GM21737 (cell line): ENCODE measurements around the gene NCK2.

Experiments
- ATAC-seq: cut with Tn5 transposase; IDR thresholded peaks from one replicate; pipeline ENCODE4 v1.9.1; 2021; ENCODE audit warnings: mild to moderate bottlenecking, moderate library complexity; ENCODE audit not compliant: unreplicated experiment

Gene NCK2

DNA sequence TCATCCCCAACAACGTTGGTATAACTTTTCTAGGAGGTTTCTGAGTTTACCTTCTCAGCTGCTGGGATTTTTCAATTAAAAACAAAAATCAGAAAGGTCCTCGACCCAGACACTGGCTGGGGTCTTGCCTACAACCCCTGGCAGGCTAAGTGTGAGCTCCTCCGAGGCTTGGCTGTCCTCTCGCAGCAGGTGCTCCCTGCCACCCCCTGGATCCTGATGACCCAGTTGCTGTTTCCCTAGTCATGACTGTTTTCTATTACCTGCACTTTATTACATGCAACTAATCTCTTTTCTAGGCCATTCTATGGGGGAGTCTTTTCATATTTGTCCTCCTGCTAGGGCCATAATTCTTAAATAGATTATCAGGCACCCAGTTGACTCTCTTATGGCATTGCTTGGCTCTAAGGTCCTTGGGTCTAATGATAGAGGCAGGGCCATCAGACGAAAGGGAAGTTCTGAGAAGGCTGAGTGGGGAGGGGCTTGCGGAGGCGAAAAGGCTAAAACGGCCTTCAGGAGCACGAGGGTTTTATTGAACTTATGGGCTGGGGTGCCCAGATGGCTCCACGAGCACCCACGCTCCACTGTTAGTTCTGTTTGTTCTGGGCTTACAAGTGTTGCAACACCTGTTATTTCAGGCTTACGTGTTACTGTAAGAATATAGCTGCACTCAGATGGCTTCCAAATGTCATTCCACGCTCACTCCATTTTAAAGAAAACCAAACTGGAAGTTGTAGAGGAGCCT lies 166.0 kb downstream of the NCK2 start:
- no peak for ATAC-seq

DNA sequence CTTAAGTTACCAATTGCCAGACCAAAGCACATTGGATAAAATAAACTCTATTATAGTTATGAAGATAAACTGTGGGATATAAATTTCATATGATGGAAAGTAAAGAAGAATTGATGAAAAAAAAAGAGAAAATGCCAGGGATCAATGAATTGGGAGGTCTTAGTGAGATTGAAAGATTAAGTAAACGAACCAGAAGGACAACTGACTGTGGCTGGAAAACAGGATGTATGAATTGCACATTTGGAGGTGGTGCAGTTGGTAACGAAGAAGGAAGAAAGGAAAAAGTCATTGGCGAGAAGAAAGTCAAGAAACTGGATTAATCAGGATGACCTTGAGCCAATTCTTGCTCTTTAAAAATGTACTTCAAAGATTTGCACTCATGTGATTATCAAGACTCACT lies 166.7 kb downstream of the NCK2 start:
- ATAC-seq = no peak

DNA sequence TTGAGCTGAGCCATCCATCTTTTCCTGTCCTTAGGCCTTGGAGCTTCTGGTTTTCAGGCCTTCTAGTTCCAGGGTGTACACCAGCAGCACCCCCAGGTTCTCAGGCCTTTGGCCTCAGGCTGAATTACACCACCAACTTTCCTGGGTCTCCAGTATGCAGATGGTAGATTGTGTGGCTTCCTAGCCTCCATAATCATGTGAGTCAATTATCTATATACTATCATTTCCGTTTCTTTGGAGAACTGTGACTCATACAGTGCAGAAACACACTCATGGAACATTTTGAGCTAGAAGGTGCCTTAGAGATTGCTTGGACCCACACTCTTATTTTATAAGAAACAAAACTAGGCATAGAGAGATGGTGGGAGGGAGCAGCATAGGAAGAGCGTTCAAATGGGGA lies 167.4 kb downstream of the NCK2 start:
- ATAC-seq = no peak

DNA sequence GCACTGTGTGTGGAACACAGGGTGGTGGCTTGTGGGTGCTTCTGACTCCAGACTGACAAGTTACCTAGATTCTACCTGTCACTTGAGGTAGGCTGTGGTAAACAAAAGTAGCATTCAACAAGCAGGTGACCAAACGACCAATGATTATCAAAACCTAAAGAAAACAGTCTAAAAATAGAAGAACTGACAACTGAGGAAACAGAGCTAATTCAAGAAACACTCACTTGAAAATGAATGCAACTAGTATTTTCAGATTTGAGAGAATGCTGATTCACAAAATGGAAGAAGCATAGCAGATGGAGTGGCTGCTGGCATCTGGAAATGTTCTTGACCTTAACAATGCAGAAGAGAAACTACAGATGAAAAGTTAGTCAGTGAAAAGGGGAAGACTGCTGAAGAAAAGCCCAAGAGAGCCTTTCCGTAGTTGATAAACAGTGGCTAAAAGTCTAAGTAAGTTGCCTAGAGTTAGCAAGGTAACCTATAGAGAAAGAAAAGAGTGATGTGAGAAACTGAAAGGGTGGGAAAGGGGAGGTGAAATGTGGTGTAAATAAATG lies 170.4 kb downstream of the NCK2 start:
- ATAC-seq = peak; percentile 76

DNA sequence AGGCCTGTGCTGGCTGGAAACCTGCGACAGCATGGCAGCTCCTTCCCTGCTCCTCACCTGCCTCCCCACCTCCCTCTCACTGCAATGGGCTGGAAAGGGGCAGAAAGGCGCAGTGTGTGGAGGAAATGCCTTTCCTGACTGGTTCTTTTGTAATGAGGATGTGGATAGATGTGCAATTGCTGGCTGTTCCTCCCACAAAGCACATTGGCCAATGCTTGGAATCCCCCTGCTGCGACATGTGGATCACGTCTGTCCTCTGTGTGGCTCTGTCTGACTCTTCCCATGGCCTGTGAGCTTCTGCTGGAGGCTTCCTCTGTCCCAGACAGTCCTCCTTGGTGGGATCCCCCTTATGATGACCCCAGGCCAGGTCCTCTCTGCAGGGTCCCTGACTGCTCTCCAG lies 172.5 kb downstream of the NCK2 start:
- ATAC-seq = no peak

DNA sequence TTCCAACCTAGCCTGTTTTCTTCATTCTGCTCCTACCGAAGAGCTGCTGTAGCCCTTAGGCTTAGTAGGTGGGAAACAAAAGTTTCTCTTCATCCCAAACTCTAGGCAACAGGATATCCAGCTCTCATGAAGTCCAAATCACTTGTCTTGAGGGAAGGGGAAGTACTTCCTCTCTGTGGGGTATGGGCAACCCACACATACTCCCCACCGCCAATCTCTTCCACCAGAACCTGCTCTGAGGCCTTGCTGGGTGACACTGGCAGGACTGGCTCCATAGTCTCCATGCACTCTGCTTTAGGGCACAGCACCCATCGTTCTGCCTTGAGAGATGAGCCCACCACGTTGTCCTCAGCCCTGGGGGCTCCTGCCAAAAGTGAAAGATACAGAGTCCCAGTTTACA lies 173.0 kb downstream of the NCK2 start:
- ATAC-seq = no peak

DNA sequence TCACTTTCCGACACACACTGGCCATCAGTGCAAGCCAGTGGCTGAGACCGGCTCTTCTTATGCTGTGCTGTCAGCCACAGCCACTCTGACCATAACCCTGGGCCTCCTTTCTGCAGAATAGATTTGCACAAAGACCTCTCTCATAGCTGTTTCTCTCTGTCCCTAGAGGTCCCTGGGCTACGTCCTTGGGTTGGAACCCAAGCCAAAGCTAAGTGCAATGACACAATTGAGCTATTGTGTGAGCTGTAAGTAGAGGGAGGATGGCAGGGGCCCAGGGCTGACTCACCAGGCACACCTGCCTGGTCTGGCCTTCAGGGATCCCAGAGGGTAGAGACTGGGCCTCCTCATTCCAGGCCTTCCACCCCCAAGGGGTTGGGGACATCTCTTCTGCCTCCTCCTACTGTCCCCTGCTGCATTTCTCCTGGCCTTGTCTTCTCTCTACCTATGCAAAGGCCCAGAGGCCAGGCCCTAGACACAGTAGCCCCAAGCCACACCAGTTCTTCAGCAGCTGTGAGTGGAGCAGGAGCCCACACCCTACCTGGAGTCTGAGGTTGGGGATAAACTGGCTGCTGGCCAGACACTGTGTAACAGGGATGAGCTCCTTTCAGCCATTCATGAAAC lies 174.6 kb downstream of the NCK2 start:
- ATAC-seq = no peak

DNA sequence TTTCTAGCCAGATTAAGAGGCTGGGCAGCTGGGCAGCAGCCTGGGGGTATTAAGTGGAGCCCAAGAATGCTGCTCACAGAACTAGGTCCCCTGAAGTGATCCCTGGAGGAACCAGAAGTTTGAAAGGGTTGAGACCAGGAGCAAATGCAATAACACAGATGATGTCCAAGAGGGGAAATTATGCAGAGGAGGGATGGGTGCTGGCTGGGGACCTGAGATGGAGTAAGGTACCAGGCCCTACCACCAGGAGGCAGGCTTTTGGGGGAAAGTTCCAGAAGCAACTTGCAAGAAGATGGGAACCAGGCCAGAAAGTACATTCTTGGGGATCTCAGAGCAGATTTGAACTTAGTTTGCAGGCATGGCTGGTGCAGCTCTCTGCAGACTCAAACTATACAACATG lies 175.1 kb downstream of the NCK2 start:
- ATAC-seq = no peak

DNA sequence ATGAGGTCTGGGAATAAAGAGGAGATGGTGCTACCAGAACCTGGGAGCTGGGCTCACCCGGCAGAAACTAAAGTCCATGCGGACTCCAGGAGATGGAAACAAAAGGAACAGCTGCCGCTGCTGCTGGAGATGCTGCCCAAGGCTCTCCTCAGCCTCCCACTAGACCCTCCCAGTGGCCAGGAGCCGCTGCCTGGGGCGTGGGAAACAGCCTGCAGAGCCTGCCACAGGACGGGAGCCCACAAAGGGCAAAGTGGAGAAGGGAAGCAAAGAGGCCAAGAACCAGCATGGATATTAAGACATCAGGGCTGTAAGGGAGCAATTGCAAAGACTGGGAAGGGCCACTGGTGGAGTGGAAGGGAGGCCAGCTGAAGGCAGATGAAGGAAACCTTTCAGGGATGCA lies 179.6 kb downstream of the NCK2 start:
- ATAC-seq = no peak

DNA sequence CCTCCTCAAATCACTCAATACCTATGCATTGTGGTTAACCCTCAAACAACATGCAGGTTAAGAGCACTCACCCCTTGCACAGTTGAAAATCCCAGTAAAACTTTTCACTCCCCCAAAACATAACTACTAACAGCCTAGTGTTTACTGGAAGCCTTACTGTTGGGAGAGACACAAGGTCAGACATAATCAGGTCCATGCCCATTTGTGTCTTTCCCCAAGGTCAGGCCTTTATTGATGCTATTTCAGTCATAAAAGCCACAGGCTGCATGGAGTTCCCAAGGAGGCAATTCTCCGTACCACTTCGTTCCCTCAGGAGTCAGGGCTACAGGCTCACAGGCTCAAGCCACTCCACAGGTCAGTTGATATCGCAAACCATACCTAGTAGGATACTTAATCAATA lies 180.2 kb downstream of the NCK2 start:
- ATAC-seq = no peak

DNA sequence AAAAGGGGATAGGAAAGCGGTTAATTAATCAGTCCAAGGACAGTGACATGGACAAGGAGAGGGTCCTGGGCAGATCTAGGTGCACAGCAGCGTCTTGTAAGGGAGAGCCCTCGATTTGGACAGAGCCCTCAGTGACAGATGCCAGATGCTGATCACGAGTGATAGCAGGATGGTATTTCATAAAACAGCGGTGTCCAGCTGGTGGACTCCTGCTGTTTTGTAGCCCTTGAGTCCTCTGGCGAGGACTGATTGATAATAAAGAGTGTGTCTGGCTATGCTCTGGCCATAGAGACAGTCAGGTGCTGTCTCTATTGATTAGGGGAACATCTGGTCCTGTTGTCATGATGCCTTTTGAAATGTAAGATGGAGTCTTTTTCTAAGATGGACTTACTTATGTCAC lies 180.7 kb downstream of the NCK2 start:
- no peak for ATAC-seq

DNA sequence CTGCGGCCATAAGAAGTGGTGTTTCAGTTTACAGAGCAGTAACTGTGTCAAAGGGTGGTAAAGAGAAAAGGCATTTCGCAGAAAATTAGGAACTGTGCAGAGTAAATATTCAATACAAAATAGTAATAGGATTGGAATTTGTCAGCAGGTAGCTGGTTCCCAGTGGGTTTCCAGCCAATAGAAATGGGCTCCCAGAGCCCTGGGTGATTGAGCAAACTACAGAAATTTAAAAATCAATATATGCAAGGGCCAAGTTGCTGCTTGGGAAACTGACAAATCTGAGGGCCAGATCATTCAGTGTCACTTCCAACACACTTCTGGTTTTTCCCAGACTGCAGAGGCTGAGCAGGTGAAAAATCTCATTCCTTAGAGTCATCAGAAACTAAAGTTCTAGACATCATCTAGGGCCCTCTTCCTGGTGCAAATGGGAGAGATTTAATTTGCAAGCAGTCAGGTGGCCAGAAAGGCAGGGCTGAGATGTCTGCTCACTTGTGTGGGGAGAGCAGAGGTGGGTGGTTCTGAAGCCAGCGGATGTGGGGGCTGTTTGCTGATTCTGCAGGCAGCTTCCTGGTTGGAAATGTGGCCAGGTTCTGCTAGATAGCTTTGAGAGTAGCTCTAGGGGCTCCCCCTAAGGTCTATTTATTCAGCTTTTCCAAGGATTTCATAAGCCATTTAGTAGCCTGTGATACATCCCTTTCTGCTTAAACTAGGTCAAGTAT lies 182.4 kb downstream of the NCK2 start:
- no peak for ATAC-seq

DNA sequence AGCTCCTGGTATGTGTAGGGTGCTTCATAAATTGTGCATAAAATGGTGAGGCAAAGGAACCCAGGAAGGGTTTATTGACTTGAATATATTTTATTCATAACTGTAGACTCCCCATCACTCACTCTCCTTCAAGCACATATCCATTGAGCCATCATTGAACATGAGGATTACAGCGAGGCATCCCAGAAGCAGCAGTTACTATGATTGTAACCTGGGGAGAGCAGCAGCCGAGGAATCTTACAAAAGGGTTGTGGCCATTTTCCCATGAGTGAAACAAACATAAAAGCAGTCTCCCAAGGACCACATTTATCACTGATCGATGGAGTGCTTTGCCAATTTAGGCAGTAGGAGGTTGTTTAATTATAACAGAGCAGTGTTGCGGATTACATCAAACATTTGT lies 183.4 kb downstream of the NCK2 start:
- ATAC-seq = no peak

DNA sequence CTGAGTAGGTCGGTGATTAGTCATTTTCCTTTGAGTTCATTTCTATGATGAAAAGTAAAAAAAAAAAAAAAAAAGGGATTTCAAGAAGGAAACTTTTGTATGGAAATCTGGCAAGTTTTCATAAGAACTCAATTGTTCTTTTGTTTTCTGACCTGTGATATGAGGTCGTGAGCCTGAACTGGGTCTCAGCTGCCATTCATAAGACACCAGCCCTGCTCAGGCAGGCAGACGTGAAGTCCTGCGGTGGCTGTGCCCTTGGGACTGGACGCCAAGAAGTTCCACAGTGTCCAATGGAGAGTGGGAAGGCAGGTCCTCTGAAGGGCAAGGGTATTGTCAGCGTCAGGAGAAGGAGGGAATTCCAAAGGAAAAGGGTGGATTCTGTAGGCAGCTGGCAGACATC lies 183.9 kb downstream of the NCK2 start:
- no peak for ATAC-seq

DNA sequence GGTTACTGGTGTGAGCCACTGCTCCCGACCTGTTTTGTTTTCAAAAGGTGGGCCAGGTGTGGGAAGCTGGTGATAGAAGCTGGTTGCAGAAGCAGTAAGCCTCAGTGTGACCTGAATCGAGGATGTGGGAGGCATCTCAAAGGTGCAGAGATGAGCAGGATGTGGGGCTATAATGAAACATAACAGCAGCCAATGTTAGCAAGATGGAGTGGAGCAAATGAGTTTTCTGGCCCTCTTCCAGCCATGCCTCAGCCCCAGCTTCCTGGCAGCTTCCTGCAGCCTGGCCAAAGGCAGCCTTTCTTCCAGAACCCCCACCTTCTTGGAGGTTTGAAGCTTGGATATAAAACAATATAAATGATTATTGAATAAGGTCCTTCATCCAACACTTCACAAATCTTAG lies 184.8 kb downstream of the NCK2 start:
- ATAC-seq = no peak

DNA sequence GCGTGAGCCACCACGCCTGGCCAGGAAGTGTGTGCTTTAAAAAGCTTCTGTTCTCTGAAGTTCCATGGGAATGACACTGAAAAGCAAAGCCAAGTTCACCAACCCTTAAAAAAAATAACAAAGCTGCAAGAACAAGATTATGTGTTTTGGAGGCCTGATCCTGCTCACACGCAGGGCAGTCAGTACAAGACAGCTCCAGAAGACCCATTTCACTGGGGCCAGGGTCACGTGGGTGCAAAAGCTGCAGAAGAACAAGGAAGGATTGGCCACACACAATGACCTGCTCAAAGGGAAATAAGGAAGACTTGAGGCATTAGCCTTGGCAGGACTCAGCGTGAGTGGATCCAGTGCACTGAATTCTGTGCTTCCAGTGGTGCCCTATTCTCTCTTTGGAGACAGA lies 187.9 kb downstream of the NCK2 start:
- ATAC-seq = no peak

DNA sequence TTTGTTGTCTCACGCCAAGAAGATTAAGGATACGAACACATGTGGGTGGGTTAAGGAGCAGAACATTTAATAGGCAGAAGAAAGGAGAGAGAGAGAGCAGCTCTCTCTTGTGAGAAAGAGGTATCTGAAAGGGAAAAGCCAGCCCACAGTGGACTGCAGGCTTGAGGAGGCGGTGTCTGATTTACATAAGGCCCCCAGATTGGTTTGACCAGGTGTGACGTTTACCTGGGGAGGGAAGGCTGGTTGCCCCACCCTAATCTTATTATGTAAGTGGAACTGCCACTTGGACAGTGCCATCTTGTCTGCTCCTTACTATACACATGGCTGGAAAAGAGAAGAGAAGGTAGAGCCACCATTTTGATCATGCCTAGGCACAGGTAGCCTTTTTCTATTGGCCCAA lies 189.2 kb downstream of the NCK2 start:
- ATAC-seq = no peak

DNA sequence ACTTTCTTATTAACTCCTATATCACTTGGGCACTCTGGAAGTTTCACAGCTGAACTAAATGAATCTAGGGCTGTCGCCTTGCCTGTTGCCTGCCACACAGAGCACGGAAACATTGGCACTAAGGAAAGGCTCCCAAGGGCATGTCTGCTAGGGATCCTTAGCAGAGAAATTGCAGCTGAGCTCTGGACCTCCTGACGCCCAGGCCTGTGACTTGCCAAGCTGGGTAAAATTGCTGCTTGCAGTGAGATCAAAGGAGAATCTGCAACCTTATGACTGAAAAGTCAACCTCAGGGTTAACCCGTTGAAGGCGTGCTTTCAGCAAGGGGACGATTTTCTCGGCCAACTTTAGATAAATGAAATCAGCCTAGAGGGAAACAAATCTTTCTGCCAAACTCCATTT lies 189.8 kb downstream of the NCK2 start:
- ATAC-seq = no peak

DNA sequence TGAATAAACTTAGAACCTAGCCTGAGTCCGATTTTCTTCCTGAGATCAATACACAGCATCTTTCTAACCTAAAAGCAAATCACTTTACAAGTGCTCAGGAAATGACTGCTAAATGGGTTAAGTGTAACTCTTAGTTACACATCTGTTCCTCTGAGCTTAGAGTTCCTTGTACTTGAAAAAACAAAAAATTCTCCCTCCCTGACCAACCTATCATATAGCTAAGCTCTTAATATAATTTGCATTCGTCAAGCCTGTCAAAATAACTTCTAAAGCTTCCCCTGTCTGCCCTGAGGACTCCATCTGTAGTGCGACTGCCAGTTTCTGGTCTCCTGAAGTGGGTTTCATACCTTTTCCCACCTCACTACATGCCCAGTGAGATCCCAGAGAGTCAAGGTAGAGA lies 190.4 kb downstream of the NCK2 start:
- ATAC-seq = no peak

DNA sequence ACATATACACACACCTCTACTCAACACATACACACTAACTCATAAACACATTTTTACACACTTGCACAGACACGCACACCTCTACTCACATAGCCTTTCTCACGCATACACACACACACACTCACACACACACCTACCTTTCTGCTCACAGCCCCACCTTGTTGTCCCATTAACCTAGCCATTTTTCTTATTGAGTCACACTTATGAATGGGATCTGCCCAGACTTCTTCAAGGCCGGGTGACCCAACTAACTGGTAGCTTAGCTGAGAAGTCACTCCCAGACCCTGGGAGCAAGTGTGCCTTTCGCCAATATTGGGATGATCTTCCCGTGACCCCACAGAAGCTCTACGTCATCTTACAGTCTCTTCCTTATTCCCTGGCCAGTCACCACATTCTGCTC lies 192.2 kb downstream of the NCK2 start:
- ATAC-seq = no peak

DNA sequence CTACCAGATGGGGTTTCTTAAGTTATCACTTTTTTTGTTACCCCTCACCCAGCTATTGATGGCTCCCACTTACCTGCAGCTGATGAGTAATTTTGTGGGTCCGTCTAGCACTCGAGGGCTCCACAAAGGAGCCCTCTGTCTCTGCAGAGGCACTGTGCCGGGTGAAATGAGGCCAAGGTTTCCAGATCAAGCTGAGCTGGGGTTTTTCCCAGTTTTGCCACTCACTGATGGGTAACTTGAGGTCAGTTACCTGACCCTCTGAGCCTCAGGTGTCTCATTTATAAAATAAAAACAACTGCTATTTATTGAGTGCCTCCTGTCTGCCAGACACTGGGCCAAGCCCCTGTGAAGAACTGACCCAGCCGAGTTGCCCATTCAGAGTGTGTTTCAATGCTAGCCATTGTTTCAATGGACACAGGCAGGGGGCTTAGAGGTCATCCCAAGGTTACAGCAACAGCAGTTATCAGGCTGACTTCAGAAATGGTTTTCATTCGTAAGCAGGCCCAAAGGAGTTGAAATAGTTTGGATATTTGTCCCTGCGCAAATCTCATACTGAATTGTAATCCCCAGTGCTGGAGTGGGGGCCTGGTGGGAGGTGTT lies 192.9 kb downstream of the NCK2 start:
- no peak for ATAC-seq
